HG03064 (cell line): Measurements from ENCODE around the gene FOXP1.

Source experiments
- ATAC-seq: cut with Tn5 transposase; IDR thresholded peaks from one replicate; pipeline ENCODE4 v1.9.1; 2021; ENCODE audit warnings: low read depth; ENCODE audit not compliant: unreplicated experiment

The FOXP1 gene

GRCh38 chr3:71512000-71512399 lies 71.5 kb downstream of the FOXP1 start:
- ATAC-seq: no peak

- no peak for ATAC-seq
These were observed 72.1 kb downstream of the FOXP1 start for GRCh38 chr3:71511446-71511845.

- no peak for ATAC-seq
These were observed 72.5 kb downstream of the FOXP1 start for GRCh38 chr3:71511037-71511436.

- no peak for ATAC-seq
These were observed 73.0 kb downstream of the FOXP1 start for GRCh38 chr3:71510510-71510909.

GRCh38 chr3:71509066-71509465 lies 74.5 kb downstream of the FOXP1 start:
- no peak for ATAC-seq

- ATAC-seq: no peak
These were observed 77.7 kb downstream of the FOXP1 start for GRCh38 chr3:71505767-71506350.

GRCh38 chr3:71504250-71505036 lies 79.1 kb downstream of the FOXP1 start:
- ATAC-seq: no peak

GRCh38 chr3:71503525-71504249 lies 79.8 kb downstream of the FOXP1 start:
- ATAC-seq: no peak

GRCh38 chr3:71502066-71502625 lies 81.4 kb downstream of the FOXP1 start:
- no peak for ATAC-seq

- no peak for ATAC-seq
These were observed 82.8 kb downstream of the FOXP1 start for GRCh38 chr3:71500696-71501095.

GRCh38 chr3:71499227-71499876 lies 84.2 kb downstream of the FOXP1 start:
- ATAC-seq: no peak

- ATAC-seq: no peak
These were observed 85.0 kb downstream of the FOXP1 start for GRCh38 chr3:71498543-71498942.

GRCh38 chr3:71497971-71498444 lies 85.5 kb downstream of the FOXP1 start:
- ATAC-seq: no peak

- ATAC-seq: no peak
These were observed 86.1 kb downstream of the FOXP1 start for GRCh38 chr3:71497367-71497897.

- ATAC-seq: no peak
These were observed 87.6 kb downstream of the FOXP1 start for GRCh38 chr3:71495708-71496472.

- no peak for ATAC-seq
These were observed 89.3 kb downstream of the FOXP1 start for GRCh38 chr3:71494212-71494611.

GRCh38 chr3:71492974-71493771 lies 90.4 kb downstream of the FOXP1 start:
- ATAC-seq: no peak

GRCh38 chr3:71492566-71492965 lies 91.0 kb downstream of the FOXP1 start:
- no peak for ATAC-seq
